HL-60 (cell line): ENCODE results near the gene GNAL.

ENCODE experiments used
- DNase-seq, 2 experiments: peaks; one replicate each; pipeline ENCODE4 v3.0.0-alpha.2; 2010 to 2020; ENCODE audit warnings: low read depth in 1 of 2, low spot score in 1 of 2
- H3K27ac ChIP-seq: fragments of 250-450 bp; sonication (Bioruptor Pico); replicated peaks from 2 replicates; pipeline ENCODE4 v1.5.1; 2020; ENCODE audit warnings: mild to moderate bottlenecking, moderate library complexity
- H3K27me3 ChIP-seq: fragments of 250-450 bp; sonication (Bioruptor Pico); 2 replicates; pipeline ENCODE4 v1.5.1; 2021; ENCODE audit warnings: mild to moderate bottlenecking, moderate library complexity; ENCODE audit not compliant: insufficient read depth, poor library complexity, severe bottlenecking
- H3K4me3 ChIP-seq: replicated peaks from 2 replicates; pipeline ENCODE4 v1.5.1; 2011; ENCODE audit warnings: mild to moderate bottlenecking, control low read depth, low read length; ENCODE audit not compliant: insufficient read depth
- GABPA ChIP-seq: IDR thresholded peaks from 2 replicates; pipeline ENCODE4 v1.6.1; 2012; ENCODE audit warnings: low read depth
- POLR2AphosphoS5 ChIP-seq: IDR thresholded peaks from 2 replicates; pipeline ENCODE4 v1.6.1; 2012; ENCODE audit warnings: low read depth
- SPI1 ChIP-seq: IDR thresholded peaks from 2 replicates; pipeline ENCODE4 v1.6.1; 2012; ENCODE audit warnings: low read depth, mild to moderate bottlenecking, borderline replicate concordance
- TF ChIP-seq, protein P1 (sequence below): IDR thresholded peaks from one replicate; pipeline ENCODE4 v1.5.1; 2011; ENCODE audit warnings: low read length, control low read depth, inconsistent platforms; ENCODE audit not compliant: insufficient read depth
- TF ChIP-seq, protein P2 (sequence below): IDR thresholded peaks from 2 replicates; pipeline ENCODE4 v1.6.1; 2012; ENCODE audit warnings: low read depth; ENCODE audit not compliant: insufficient replicate concordance

Gene GNAL

DNA sequence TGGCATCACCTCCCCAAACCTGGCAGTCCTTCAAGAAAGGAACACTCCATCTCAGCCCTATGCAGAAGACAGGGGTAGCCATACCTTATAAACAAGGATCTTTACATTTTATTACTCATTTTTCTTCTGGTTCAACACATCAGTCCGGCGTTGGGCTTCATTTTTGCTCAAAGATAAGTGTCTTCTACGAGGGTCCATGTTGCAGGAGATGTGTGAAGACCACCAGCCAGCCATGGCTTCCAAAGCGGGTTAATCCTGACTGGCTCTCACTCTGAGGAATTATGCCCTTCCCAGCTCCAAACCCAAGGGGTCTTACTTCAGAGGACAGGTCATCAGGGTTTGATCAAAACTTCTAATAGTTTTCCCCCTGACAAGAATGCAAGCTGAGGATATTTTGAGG, 23.9 kb upstream of the GNAL start:
- no peak overlapping the region for H3K27ac ChIP-seq
- H3K27me3 ChIP-seq, result peaks cover 37% of the 10 kb centered on the region
- H3K4me3 ChIP-seq, result no peak overlapping the region
- no peak for DNase-seq
- TF ChIP-seq POLR2AphosphoS5, result no peak
- TF ChIP-seq, protein P1, sequence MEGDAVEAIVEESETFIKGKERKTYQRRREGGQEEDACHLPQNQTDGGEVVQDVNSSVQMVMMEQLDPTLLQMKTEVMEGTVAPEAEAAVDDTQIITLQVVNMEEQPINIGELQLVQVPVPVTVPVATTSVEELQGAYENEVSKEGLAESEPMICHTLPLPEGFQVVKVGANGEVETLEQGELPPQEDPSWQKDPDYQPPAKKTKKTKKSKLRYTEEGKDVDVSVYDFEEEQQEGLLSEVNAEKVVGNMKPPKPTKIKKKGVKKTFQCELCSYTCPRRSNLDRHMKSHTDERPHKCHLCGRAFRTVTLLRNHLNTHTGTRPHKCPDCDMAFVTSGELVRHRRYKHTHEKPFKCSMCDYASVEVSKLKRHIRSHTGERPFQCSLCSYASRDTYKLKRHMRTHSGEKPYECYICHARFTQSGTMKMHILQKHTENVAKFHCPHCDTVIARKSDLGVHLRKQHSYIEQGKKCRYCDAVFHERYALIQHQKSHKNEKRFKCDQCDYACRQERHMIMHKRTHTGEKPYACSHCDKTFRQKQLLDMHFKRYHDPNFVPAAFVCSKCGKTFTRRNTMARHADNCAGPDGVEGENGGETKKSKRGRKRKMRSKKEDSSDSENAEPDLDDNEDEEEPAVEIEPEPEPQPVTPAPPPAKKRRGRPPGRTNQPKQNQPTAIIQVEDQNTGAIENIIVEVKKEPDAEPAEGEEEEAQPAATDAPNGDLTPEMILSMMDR, result no peak
- TF ChIP-seq, protein P2, sequence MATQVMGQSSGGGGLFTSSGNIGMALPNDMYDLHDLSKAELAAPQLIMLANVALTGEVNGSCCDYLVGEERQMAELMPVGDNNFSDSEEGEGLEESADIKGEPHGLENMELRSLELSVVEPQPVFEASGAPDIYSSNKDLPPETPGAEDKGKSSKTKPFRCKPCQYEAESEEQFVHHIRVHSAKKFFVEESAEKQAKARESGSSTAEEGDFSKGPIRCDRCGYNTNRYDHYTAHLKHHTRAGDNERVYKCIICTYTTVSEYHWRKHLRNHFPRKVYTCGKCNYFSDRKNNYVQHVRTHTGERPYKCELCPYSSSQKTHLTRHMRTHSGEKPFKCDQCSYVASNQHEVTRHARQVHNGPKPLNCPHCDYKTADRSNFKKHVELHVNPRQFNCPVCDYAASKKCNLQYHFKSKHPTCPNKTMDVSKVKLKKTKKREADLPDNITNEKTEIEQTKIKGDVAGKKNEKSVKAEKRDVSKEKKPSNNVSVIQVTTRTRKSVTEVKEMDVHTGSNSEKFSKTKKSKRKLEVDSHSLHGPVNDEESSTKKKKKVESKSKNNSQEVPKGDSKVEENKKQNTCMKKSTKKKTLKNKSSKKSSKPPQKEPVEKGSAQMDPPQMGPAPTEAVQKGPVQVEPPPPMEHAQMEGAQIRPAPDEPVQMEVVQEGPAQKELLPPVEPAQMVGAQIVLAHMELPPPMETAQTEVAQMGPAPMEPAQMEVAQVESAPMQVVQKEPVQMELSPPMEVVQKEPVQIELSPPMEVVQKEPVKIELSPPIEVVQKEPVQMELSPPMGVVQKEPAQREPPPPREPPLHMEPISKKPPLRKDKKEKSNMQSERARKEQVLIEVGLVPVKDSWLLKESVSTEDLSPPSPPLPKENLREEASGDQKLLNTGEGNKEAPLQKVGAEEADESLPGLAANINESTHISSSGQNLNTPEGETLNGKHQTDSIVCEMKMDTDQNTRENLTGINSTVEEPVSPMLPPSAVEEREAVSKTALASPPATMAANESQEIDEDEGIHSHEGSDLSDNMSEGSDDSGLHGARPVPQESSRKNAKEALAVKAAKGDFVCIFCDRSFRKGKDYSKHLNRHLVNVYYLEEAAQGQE, result no peak
- no peak for TF ChIP-seq GABPA
- no peak for TF ChIP-seq SPI1

DNA sequence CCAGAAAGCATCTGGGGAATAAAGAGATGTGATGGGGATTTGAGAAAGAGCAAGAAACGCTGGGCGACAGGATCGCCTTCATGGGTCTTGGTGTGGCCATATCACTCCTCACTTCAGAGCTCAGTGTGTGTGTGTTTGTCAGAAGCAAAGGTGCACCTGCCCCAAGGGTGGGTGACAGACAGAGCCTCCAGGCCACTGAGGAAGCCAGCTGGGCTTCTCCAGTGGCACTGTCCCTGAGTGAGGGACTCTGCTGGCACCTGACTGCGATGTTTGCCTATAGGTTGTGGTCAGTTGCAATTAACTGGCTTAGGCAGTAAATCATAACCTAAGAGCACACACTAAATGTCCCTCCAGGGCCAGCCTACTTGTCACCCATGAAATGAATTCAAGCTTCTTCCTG, 23.5 kb upstream of the GNAL start:
- Histone ChIP-seq H3K27me3 (peaks cover 40% of the 10 kb centered on the region), H3K4me3 (no peak overlapping the region), H3K27ac (no peak overlapping the region)
- DNase-seq, result no peak
- TF ChIP-seq, protein P2, result no peak
- no peak for TF ChIP-seq POLR2AphosphoS5
- TF ChIP-seq SPI1, result no peak
- TF ChIP-seq, protein P1, result no peak
- TF ChIP-seq GABPA, result no peak

DNA sequence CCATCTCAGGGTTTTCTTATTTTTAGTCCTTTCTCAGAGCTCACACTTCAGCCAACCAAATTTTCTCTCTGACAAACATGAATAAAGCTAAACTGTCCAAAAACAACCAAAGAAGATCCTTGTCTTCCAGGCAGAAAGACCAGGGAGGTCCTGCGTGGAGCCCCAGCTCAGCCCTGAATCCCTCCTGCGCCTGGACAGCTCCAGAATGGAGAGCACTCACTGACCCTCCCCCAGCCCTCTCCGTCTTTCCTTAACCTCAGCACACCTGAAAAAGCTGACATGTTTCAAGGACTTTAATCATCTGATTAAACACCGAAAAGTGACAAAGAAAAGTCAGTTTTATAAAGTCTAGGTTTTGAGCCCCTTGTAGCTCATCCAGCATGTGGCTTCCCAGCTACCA, 22.9 kb upstream of the GNAL start:
- TF ChIP-seq SPI1 (no peak), POLR2AphosphoS5 (no peak)
- TF ChIP-seq, protein P2, result no peak
- TF ChIP-seq, protein P1, result no peak

More for the DNA sequence above, 22.9 kb upstream of the GNAL start:
- Histone ChIP-seq H3K27ac (no peak overlapping the region), H3K4me3 (no peak overlapping the region), H3K27me3 (peaks cover 41% of the 10 kb centered on the region)
- no peak for DNase-seq
